Measurements from ENCODE around the gene RIPOR2. TPM values are rescaled to one million over a fixed set of nuclear protein-coding genes. Genes with fewer than 3 reads are reported as not detected.
A peak's percentile ranks its signal among the peaks of the same experiment; 100 is the strongest.
"Not testable (repeated sequence)": the region's sequence is repeated elsewhere in the genome, so short reads cannot be mapped to it uniquely, and the experiment has no call there.

RIPOR2 gene
- polyA plus RNA-seq, 3 donors, result 154 to 181 (median 179) TPM

GRCh38 chr6:24915641-24916040 is 20.1 kb downstream of the RIPOR2 start:
- no peak overlapping the region for H3K9ac ChIP-seq (ENCODE audit: insufficient read depth, low read length, poor library complexity, severe bottlenecking)

GRCh38 chr6:24914082-24914481 is 21.7 kb downstream of the RIPOR2 start:
- DNase-seq; intact Hi-C loops (cut with micrococcal nuclease); H3K4me2 ChIP-seq (replicated peaks; ENCODE audit: extremely low read depth, low read length, poor library complexity, severe bottlenecking); H2AFZ ChIP-seq (ENCODE audit: insufficient read depth, low read depth, low read length, poor library complexity, severe bottlenecking); H3K27me3 ChIP-seq (ENCODE audit: control insufficient read depth in 2 of 2, insufficient read depth in 2 of 2, low read length in 2 of 2); H3K9me3 ChIP-seq (replicated peaks in 1 of 2; ENCODE audit: control insufficient read depth in 1 of 2, insufficient read depth in 1 of 2, low read length in 2 of 2); H3K9me3 Mint-ChIP-seq; H3K4me3 Mint-ChIP-seq; H3K4me3 ChIP-seq (replicated peaks in 1 of 3; ENCODE audit: low read depth in 2 of 3, low read length in 3 of 3); H3K9ac ChIP-seq (ENCODE audit: insufficient read depth, low read length, poor library complexity, severe bottlenecking); H3K27me3 Mint-ChIP-seq (ENCODE audit: low read depth in 3 of 3): not testable (repeated sequence)
- H3K4me1 Mint-ChIP-seq, result peaks cover 88% of the 10 kb centered on the region
- H4K20me1 ChIP-seq (ENCODE audit: insufficient read depth, low read length), result peaks cover 100% of the 10 kb centered on the region
- peaks cover 100% of the 10 kb centered on the region for H3K79me2 ChIP-seq (ENCODE audit: insufficient read depth, low read length)
- H3K36me3 Mint-ChIP-seq, result peaks cover 72 to 83% of the 10 kb centered on the region in 2 donors
- 98% methylated on average over 5 of the region's 10 CpGs for WGBS (ENCODE audit: insufficient coverage)
- H3K27ac Mint-ChIP-seq, result peak overlapping the region in 3 of 7 donors; percentile 14 to 50 (median 27)
- H3K36me3 ChIP-seq (replicated peaks in 1 of 2; ENCODE audit: control insufficient read depth in 1 of 2, insufficient read depth in 2 of 2, low read length in 2 of 2), result peaks cover 23 to 65% of the 10 kb centered on the region in 2 donors
- peaks cover 55 to 70% of the 10 kb centered on the region in 2 donors for H3K4me1 ChIP-seq (ENCODE audit: control insufficient read depth in 1 of 2, insufficient read depth in 2 of 2, low read length in 2 of 2)
- H3K27ac ChIP-seq (ENCODE audit: low read depth in 1 of 2, low read length in 2 of 2), result peak overlapping the region in 1 of 2 donors; percentile 30

More at GRCh38 chr6:24915641-24916040, 20.1 kb downstream of the RIPOR2 start:
- H3K4me3 ChIP-seq (replicated peaks in 1 of 3; ENCODE audit: low read depth in 2 of 3, low read length in 3 of 3), result no peak overlapping the region
- Mint-ChIP-seq H3K4me3 (no peak overlapping the region), H3K9me3 (peaks cover 0 to 2% (median 0%) of the 10 kb centered on the region in 7 donors), H3K27me3 (ENCODE audit: low read depth in 3 of 3) (peaks cover 0 to 1% (median under 1%) of the 10 kb centered on the region in 3 donors), H3K27ac (peak overlapping the region in 2 of 7 donors; percentile 1 to 7), H3K4me1 (peaks cover 88% of the 10 kb centered on the region), H3K36me3 (peaks cover 77 to 86% of the 10 kb centered on the region in 2 donors)
- peaks cover 100% of the 10 kb centered on the region for H4K20me1 ChIP-seq (ENCODE audit: insufficient read depth, low read length)
- no peaks in the 10 kb centered on the region for H3K27me3 ChIP-seq (ENCODE audit: control insufficient read depth in 2 of 2, insufficient read depth in 2 of 2, low read length in 2 of 2)
- no peak for DNase-seq
- 95% methylated on average over 5 of the region's 5 CpGs for WGBS (ENCODE audit: insufficient coverage)
- H3K27ac ChIP-seq (ENCODE audit: low read depth in 1 of 2, low read length in 2 of 2), result peak overlapping the region in 1 of 2 donors; percentile 15
- TF ChIP-seq CTCF (IDR thresholded peaks at IDR 0.05), result no peak
- no peak overlapping the region for H2AFZ ChIP-seq (ENCODE audit: insufficient read depth, low read depth, low read length, poor library complexity, severe bottlenecking)
- H3K79me2 ChIP-seq (ENCODE audit: insufficient read depth, low read length), result peaks cover 100% of the 10 kb centered on the region
- intact Hi-C loops (cut with micrococcal nuclease), result loop anchor here in 1 of 2 donors (5.0 kb wide), 1 partner anchor 37 kb away; no protein-coding TSS in a partner anchor
- H3K4me1 ChIP-seq (ENCODE audit: control insufficient read depth in 1 of 2, insufficient read depth in 2 of 2, low read length in 2 of 2), result peaks cover 55 to 70% of the 10 kb centered on the region in 2 donors
- H3K4me2 ChIP-seq (replicated peaks; ENCODE audit: extremely low read depth, low read length, poor library complexity, severe bottlenecking), result no peak overlapping the region
- no peaks in the 10 kb centered on the region for H3K9me3 ChIP-seq (replicated peaks in 1 of 2; ENCODE audit: control insufficient read depth in 1 of 2, insufficient read depth in 1 of 2, low read length in 2 of 2)
- peaks cover 28 to 80% of the 10 kb centered on the region in 2 donors for H3K36me3 ChIP-seq (replicated peaks in 1 of 2; ENCODE audit: control insufficient read depth in 1 of 2, insufficient read depth in 2 of 2, low read length in 2 of 2)

Data from CD14-positive monocyte (primary cell).